ENCODE results near the gene PKDCC.
A peak's percentile ranks its signal among the peaks of the same experiment; 100 is the strongest.

The PKDCC gene

GRCh38 chr2:42087857-42088195 lies 40.0 kb downstream of the PKDCC start:
- TF ChIP-seq CTCF (IDR thresholded peaks at IDR 0.05; ENCODE audit: low read depth, low read length): no peak
- H3K4me3 ChIP-seq (ENCODE audit: low read depth, low read length): no peak overlapping the region

- no peak overlapping the region for H3K4me3 ChIP-seq (ENCODE audit: low read depth, low read length)
- TF ChIP-seq CTCF (IDR thresholded peaks at IDR 0.05; ENCODE audit: low read depth, low read length): peak; percentile 47
Measured at GRCh38 chr2:42089340-42089925, 41.6 kb downstream of the PKDCC start.

GRCh38 chr2:42090216-42090615 lies 42.4 kb downstream of the PKDCC start:
- H3K4me3 ChIP-seq (ENCODE audit: low read depth, low read length): no peak overlapping the region
- no peak for TF ChIP-seq CTCF (IDR thresholded peaks at IDR 0.05; ENCODE audit: low read depth, low read length)

- TF ChIP-seq CTCF (IDR thresholded peaks at IDR 0.05; ENCODE audit: low read depth, low read length): no peak
- H3K4me3 ChIP-seq (ENCODE audit: low read depth, low read length): no peak overlapping the region
Measured at GRCh38 chr2:42091671-42092070, 43.9 kb downstream of the PKDCC start.

- no peak overlapping the region for H3K4me3 ChIP-seq (ENCODE audit: low read depth, low read length)
- TF ChIP-seq CTCF (IDR thresholded peaks at IDR 0.05; ENCODE audit: low read depth, low read length): no peak
Measured at GRCh38 chr2:42092084-42092996, 44.5 kb downstream of the PKDCC start.

GRCh38 chr2:42094114-42094513 lies 46.3 kb downstream of the PKDCC start:
- TF ChIP-seq CTCF (IDR thresholded peaks at IDR 0.05; ENCODE audit: low read depth, low read length): no peak
- H3K4me3 ChIP-seq (ENCODE audit: low read depth, low read length): no peak overlapping the region

GRCh38 chr2:42095923-42096408 lies 48.1 kb downstream of the PKDCC start:
- peak; percentile 48 for TF ChIP-seq CTCF (IDR thresholded peaks at IDR 0.05; ENCODE audit: low read depth, low read length)
- H3K4me3 ChIP-seq (ENCODE audit: low read depth, low read length): no peak overlapping the region
